ENCODE measurements around the gene RIMBP2. TPM values are rescaled to one million over a fixed set of nuclear protein-coding genes. Genes with fewer than 3 reads are reported as not detected.

Gene RIMBP2
- total RNA-seq, 1 experiment from 2014 or later, result not detected

DNA sequence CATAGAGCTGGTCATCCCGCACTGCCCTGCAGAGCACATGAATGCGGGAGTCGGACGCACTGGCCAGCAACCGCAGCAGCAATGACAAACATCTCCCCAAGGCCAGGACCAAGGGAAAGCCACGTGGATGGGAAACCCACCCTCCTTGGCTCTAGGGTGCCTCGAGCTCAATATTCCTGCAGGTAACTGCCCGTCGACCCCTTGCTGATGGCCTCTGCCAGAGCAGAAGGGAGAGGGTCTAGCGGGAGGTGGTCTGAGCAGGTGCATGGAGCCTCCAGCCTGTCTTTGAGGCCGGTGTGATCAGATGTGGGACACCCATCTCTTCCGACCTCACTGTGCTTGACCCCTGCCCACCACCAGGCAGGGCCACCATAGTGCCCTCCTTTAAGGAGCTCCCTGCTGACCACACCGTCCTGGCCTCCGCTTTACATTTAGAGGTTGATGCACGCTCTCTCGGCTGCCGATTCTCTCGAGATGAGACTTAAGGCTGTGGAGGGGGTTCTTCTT is 288.7 kb downstream of the RIMBP2 start:
- POLR2A ChIA-PET, result no interaction called here

GRCh38 chr12:130425698-130426245 is 290.3 kb downstream of the RIMBP2 start:
- ChIA-PET POLR2A (no interaction called here), CTCF (no interaction called here)
- Histone ChIP-seq H3K4me1 (no peaks in the 10 kb centered on the region), H3K9me3 (no peaks in the 10 kb centered on the region), H3K4me3 (ENCODE audit: low read depth, low read length) (no peak overlapping the region), H3K36me3 (ENCODE audit: control insufficient read depth, insufficient read depth, low read length) (no peaks in the 10 kb centered on the region), H3K27me3 (replicated peaks; ENCODE audit: control insufficient read depth, insufficient read depth, low read length) (no peaks in the 10 kb centered on the region)
- H3K9me3 Mint-ChIP-seq (ENCODE audit: unreplicated experiment), result no peaks in the 10 kb centered on the region
- no TSS peak for BruUV-seq (replicated peaks)
- intact Hi-C loops (cut with micrococcal nuclease; ENCODE audit: unreplicated experiment), result no loop called here
- no peak for DNase-seq
- H3K4me1 Mint-ChIP-seq (ENCODE audit: low read depth, unreplicated experiment), result no peaks in the 10 kb centered on the region
- no peak overlapping the region for H3K4me3 Mint-ChIP-seq (ENCODE audit: unreplicated experiment)
- no peaks in the 10 kb centered on the region for H3K36me3 Mint-ChIP-seq (ENCODE audit: insufficient read depth, unreplicated experiment)
- peaks cover 7% of the 10 kb centered on the region for H3K27me3 Mint-ChIP-seq (ENCODE audit: insufficient read depth, unreplicated experiment)
- TF ChIP-seq, protein P1, sequence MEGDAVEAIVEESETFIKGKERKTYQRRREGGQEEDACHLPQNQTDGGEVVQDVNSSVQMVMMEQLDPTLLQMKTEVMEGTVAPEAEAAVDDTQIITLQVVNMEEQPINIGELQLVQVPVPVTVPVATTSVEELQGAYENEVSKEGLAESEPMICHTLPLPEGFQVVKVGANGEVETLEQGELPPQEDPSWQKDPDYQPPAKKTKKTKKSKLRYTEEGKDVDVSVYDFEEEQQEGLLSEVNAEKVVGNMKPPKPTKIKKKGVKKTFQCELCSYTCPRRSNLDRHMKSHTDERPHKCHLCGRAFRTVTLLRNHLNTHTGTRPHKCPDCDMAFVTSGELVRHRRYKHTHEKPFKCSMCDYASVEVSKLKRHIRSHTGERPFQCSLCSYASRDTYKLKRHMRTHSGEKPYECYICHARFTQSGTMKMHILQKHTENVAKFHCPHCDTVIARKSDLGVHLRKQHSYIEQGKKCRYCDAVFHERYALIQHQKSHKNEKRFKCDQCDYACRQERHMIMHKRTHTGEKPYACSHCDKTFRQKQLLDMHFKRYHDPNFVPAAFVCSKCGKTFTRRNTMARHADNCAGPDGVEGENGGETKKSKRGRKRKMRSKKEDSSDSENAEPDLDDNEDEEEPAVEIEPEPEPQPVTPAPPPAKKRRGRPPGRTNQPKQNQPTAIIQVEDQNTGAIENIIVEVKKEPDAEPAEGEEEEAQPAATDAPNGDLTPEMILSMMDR (IDR thresholded peaks at IDR 0.05; ENCODE audit: insufficient read depth in 1 of 2, low read depth in 1 of 2, low read length in 1 of 2, severe bottlenecking in 1 of 2, unreplicated experiment in 1 of 2), result no peak
- no peak overlapping the region for H3K27ac Mint-ChIP-seq (ENCODE audit: unreplicated experiment)

More for the DNA sequence above, 288.7 kb downstream of the RIMBP2 start:
- Mint-ChIP-seq H3K9me3 (ENCODE audit: unreplicated experiment) (no peaks in the 10 kb centered on the region), H3K4me3 (ENCODE audit: unreplicated experiment) (no peak overlapping the region), H3K27ac (ENCODE audit: unreplicated experiment) (no peak overlapping the region), H3K36me3 (ENCODE audit: insufficient read depth, unreplicated experiment) (no peaks in the 10 kb centered on the region), H3K4me1 (ENCODE audit: low read depth, unreplicated experiment) (no peaks in the 10 kb centered on the region), H3K27me3 (ENCODE audit: insufficient read depth, unreplicated experiment) (peaks cover 3% of the 10 kb centered on the region)
- TF ChIP-seq, protein P1 (IDR thresholded peaks at IDR 0.05; ENCODE audit: insufficient read depth in 1 of 2, low read depth in 1 of 2, low read length in 1 of 2, severe bottlenecking in 1 of 2, unreplicated experiment in 1 of 2), result no peak
- Histone ChIP-seq H3K4me1 (no peaks in the 10 kb centered on the region), H3K4me3 (ENCODE audit: low read depth, low read length) (no peak overlapping the region), H3K9me3 (no peaks in the 10 kb centered on the region), H3K36me3 (ENCODE audit: control insufficient read depth, insufficient read depth, low read length) (no peaks in the 10 kb centered on the region), H3K27me3 (replicated peaks; ENCODE audit: control insufficient read depth, insufficient read depth, low read length) (no peaks in the 10 kb centered on the region)
- intact Hi-C loops (cut with micrococcal nuclease; ENCODE audit: unreplicated experiment), result no loop called here
- DNase-seq, result no peak
- BruUV-seq (replicated peaks), result no TSS peak
- CTCF ChIA-PET, result no interaction called here

DNA sequence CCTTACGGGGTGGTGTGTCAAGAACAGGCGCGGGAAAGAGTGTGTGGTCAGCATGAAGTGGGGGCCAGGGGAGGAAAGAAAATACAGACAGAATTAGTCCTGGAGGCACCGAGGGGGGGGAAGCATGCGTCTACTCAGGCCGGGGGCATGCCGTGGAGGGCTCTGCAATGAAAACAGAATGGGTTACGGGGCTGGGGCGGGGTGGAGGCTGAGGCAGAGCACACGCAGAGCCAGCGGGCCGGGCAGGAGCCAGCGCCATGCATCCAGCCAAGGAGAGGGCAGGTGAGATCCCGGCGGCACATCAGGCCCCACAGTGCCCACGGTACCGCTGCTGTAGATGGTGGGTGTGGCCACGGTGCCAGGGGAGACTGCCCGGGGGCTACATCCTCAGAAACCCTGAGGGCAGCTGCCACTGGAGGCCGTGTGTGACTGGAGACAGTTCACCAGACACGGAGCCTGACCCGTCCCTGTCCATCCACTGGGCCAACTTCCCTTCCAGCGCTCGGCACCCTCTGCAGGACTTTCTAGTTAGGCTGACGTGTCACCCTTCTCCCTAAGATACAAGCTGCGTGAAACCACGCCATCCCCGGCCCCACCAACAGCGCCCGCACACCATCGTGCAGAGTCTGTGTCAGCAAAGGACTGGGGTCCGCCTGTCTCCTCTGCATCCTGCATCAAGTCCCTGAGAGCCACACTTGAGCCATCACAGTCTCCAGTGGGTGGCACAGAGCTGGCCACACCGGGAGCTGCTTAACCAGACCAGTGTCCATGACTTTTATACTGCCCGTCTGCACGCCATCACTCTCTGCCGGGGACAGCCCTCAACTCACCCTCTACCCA is 291.0 kb downstream of the RIMBP2 start:
- H3K27me3 ChIP-seq (replicated peaks; ENCODE audit: control insufficient read depth, insufficient read depth, low read length), result no peaks in the 10 kb centered on the region
- Mint-ChIP-seq H3K27ac (ENCODE audit: unreplicated experiment) (no peak overlapping the region), H3K4me1 (ENCODE audit: low read depth, unreplicated experiment) (no peaks in the 10 kb centered on the region), H3K4me3 (ENCODE audit: unreplicated experiment) (no peak overlapping the region), H3K9me3 (ENCODE audit: unreplicated experiment) (no peaks in the 10 kb centered on the region), H3K27me3 (ENCODE audit: insufficient read depth, unreplicated experiment) (peaks cover 8% of the 10 kb centered on the region), H3K36me3 (ENCODE audit: insufficient read depth, unreplicated experiment) (no peaks in the 10 kb centered on the region)
- no peak overlapping the region for H3K4me3 ChIP-seq (ENCODE audit: low read depth, low read length)
- no peaks in the 10 kb centered on the region for H3K9me3 ChIP-seq
- BruUV-seq (replicated peaks), result no TSS peak
- H3K4me1 ChIP-seq, result no peaks in the 10 kb centered on the region
- CTCF ChIA-PET, result no interaction called here
- TF ChIP-seq, protein P1 (IDR thresholded peaks at IDR 0.05; ENCODE audit: insufficient read depth in 1 of 2, low read depth in 1 of 2, low read length in 1 of 2, severe bottlenecking in 1 of 2, unreplicated experiment in 1 of 2), result no peak
- POLR2A ChIA-PET, result no interaction called here
- no peak for DNase-seq
- intact Hi-C loops (cut with micrococcal nuclease; ENCODE audit: unreplicated experiment), result no loop called here
- H3K36me3 ChIP-seq (ENCODE audit: control insufficient read depth, insufficient read depth, low read length), result no peaks in the 10 kb centered on the region

Data from Caco-2 (cell line).